NCI-H2081 treated with DMSO at 0.1 percent for 48 hours (cell line): ENCODE data around the gene IPO11.

Experiments
- DNase-seq: peaks from one replicate; lab custom pipeline; 2025; lab: John Stamatoyannopoulos, UW

The IPO11 gene

GRCh38 chr5:62572918-62573514 lies 160.5 kb downstream of the IPO11 start:
- DNase-seq, result no peak

DNA sequence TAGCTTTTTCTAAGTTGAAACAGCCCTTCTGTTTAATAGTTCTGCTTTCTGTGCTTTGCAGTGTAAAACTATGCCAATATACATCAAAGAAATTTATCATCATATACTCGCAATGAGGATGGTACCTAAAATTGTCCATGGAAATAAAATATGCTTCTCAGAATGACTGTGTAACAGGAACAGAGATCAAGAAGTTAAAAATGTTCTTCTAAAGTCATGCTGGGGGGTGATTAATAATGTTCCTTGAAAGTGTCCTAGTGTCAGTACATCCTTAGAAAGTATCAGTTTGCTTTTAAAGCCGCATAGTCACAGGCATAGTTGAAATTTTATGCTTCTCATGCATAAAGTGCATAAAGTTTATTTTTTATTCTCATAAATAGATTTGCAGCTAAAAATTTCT lies 162.0 kb downstream of the IPO11 start:
- no peak for DNase-seq

DNA sequence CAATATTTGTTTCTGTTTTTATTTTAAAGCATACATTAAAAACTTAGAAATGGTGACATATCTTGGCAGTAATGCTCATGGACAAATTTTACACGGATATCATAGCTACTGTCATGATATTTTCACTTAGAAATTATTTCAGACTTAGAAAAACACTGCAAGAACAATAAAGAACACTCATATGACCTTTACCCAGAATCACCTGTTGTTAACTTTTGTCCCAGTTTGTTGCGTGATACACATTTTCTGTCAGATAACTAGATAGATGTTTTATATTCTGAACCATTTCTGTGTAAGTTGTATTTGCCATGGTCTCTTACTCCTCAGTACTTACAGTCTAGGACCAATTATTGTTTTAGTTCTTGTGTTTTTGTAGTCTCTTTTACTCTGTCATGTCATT lies 162.5 kb downstream of the IPO11 start:
- DNase-seq, result no peak

DNA sequence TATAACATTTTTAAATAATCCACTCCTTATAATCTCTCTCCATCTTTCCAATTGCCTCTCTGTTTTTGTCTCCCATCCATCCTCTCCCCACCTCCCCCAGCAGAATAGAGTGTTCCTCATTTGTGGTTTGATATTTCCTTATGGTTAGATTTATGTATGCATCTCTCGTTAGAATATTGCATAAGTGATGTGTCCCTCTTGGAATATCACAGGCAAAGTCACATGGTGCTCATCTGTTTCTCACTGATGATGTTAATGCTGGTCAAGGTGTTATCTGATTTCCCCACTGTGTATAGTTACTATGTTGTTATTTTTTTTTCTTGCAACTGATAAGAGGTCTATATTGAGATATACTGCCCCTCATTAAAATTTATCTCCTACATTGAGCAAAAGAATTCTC lies 162.9 kb downstream of the IPO11 start:
- no peak for DNase-seq

DNA sequence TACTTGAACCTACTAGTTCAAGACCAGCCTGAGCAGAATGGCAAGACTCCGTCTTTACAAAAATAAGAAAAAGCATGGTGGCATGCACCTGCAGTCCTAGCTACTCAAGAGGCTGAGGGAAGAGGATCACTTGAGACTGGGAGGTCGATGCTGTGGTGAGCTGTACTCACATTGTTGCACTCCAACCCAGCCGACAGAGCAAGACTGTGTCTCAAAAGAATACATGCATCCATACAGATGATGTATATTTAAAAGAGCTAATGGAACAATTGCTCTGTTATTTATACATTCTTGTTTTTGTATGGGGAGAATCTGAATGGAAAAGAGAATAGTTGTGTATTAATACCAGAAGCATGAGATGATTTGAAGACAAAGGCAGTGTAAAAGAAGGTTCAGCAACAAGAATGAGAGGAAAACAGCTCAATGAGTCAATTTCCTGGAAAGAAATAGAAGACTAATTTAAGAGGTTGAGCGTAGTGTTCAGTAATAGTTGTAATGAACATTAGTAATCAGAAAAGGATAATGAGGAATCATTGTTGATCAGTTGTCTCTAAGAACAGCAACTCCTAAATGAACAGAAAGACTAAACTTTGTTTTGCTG lies 164.1 kb downstream of the IPO11 start:
- DNase-seq, result no peak

DNA sequence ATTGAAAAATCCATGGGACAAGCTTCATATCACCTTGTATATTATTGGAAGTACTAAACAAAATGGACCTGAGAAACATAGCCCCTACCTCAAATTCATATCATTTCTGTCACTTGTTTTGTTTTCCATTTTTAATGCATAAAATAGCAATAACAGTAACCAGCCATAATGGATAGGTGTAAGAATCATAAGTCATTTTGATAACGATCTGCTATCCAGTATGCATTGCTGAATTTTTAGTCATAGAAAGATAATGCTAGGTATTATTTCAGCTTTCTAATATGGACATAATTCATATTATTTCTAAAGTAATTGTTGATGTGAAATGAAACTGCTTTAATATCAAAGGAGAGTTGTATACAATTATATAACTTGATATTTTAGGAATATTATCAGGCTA lies 164.9 kb downstream of the IPO11 start:
- DNase-seq, result no peak

DNA sequence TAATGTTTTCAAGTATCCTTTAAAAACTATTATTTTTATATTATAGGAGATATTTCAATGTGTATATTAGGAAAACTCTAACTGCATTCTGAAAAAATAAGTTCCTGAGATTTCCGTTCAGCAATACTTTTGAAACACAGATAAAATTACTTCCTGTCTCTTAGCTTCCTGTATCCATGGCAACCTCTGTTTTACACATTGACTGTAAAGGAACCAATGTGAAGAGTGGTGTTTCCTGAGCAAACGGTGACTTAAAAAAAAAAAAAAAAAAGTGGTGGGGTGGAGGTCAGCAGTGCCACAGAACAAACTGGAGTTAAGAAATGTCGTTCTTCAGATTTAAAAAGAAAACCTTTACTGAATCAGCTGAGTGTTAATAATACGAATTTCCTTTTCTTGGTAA lies 166.0 kb downstream of the IPO11 start, which contains the start of gene LRRC70:
TSS of gene LRRC70 (plus strand) at position 280 of the 400 bp plus-strand sequence. CDS start 620 bp downstream, outside the sequence.
- no peak for DNase-seq

GRCh38 chr5:62579761-62580160 lies 167.2 kb downstream of the IPO11 start:
- DNase-seq, result no peak

DNA sequence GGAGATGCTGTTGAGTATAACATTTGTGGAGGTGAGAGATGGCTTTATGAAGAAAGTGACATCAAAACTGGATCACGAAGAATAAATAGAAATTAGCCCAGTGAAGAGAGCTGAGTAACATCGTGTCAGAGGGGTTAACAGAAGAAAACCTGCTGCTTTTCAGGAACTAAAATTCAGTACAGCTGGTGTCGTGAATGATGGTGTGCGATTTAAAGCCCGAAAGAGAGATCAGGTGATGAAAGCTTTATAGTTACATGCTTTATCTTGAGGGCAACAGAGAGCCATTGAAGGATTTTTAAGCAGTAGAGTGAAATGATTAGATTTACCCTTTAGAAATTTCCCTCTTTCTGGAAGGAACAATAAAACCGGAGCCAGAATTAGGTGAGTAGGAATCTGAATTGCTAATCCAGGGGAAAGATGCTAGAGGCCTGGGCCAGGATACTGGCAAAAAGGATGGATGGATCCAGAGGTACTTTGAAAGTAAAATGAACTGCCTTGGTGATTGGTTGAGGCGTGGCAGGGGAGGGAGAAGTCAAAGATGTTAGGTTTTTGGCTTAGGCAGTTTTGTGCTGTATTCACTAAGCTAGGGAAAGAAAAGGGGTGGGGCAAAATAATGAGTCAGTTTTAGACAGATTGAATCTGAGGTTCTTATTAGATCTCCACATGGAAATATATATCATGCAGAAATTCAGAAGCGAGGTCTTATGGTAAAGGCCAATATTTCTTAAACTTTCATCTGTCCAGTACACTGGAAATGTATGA lies 169.5 kb downstream of the IPO11 start:
- DNase-seq, result no peak

GRCh38 chr5:62584391-62584790 lies 171.8 kb downstream of the IPO11 start:
- DNase-seq, result no peak

DNA sequence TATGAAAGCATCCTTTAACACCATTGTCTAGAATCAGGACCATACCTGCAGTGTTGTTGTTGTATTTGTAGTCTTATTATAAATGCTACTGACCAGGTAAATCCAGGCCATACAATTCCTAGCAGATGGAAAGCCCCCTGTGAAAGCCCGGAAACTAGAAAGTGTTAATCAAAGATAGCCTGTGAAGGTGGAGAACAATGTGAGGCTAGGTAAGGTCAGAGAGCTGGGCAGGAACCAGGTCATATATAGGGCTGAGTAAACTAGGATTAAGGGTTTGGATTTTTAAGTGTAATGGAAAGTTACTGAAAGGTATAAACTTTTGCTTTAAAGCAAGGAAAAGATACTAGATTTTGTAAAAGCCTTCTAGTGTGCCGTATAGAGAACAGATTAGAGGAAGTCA lies 172.7 kb downstream of the IPO11 start:
- DNase-seq, result no peak

- DNase-seq, result no peak
These were observed 173.2 kb downstream of the IPO11 start for GRCh38 chr5:62585751-62586150.

GRCh38 chr5:62587737-62588136 lies 175.2 kb downstream of the IPO11 start:
- DNase-seq, result no peak

- DNase-seq, result no peak
These were observed 176.1 kb downstream of the IPO11 start for GRCh38 chr5:62588668-62589067.

GRCh38 chr5:62589504-62589903 lies 176.9 kb downstream of the IPO11 start:
- no peak for DNase-seq

DNA sequence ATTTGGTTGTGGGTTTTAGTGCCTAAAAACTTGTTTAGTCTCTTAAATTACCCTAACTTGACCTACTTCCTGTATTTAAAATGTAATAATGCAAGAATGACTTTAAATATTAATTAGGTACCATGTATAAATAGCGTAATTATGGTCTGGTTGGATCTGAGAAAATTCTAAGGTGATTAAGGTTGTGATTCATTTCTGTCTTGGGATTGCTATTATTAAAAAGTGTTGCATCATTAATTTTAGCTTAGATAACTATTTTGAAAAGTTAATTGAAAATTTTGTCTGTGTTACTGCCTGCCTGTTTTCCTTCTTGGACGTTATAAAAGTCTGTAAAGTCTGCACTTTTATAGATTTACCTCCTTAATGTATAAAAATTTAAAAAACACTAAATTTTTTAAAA lies 177.8 kb downstream of the IPO11 start:
- no peak for DNase-seq

DNA sequence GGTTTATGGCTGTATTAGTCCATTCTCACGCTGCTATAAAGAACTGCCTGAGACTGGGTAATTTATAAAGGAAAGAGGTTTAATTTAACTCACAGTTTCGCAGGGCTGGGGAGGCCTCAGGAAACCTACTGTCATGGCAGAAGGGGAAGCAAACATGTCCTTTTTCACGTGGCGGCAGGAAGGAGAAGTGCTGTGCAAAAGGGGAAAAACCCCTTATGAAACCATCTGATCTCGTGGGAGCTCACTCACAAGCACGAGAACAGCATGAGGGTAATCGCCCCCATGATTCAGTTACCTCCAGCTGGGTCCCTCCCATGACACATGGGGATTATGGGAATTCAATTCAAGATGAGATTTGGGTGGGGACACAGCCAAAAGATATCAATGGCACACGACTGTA lies 180.0 kb downstream of the IPO11 start:
- DNase-seq, result no peak

DNA sequence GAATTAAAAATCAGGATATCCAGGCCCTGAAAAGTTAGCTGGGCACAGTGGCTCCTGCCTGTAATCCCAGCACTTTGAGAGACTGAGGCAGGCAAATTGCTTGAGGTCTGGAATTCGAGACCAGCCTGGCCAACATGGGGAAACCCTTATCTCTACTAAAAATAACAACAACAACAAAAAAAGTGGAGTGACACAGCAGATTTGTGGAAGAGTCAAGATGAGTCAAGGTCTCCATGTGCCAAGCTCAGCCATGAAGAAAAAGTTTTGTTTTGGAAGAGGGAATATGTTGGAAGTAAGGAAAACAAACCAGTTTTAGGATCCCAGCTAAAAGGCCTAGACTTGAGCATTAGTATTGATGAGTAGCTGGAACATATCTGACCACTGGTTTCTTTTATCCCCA lies 180.8 kb downstream of the IPO11 start:
- DNase-seq, result no peak

- DNase-seq, result no peak
These were observed 181.9 kb downstream of the IPO11 start for GRCh38 chr5:62594364-62594984.

- no peak for DNase-seq
These were observed 183.5 kb downstream of the IPO11 start for GRCh38 chr5:62596096-62596495.

GRCh38 chr5:62596691-62597090 lies 184.1 kb downstream of the IPO11 start:
- no peak for DNase-seq

DNA sequence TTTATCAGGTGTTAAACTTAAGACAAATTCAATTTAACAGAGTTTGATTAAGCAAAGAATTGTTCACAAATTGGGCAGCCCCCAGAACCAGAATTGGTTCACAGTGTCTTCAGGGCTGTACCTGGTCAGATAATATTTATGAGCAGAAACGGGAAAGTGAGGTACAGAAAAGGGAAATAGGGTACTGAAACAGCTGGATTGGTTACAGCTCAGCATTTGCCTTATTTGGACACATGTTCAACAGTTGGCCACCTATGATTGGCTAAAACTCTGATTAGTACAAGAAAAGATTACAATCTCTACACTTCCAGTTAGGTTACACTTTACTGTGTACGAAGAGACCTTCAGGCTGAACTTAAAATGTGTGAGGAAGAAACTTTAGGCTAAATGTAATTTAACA lies 184.8 kb downstream of the IPO11 start:
- DNase-seq, result no peak
